HepG2 (cell line): ENCODE data around the gene CIB2. TPM values are rescaled to one million over a fixed set of nuclear protein-coding genes. Genes with fewer than 3 reads are reported as not detected.

ENCODE experiments used
- CHD2 ChIP-seq: IDR thresholded peaks from 2 replicates; pipeline ENCODE4 v1.6.1; 2011; ENCODE audit warnings: low read depth, low read length, improper control_type of control experiment
- CREM ChIP-seq, 2 experiments: sonication (generic) in 1 of 2; formaldehyde crosslinking in 1 of 2; IDR thresholded peaks; 2 replicates each; pipeline versions ENCODE4 v1.4.0 to v1.6.1; 2016 to 2020; ENCODE audit warnings: antibody characterized with exemption in 1 of 2, mild to moderate bottlenecking in 1 of 2, missing genetic modification reagents in 1 of 2
- HOXD1 ChIP-seq: sonication (generic); formaldehyde crosslinking; IDR thresholded peaks from 2 replicates; pipeline ENCODE4 v1.5.0; 2020; ENCODE audit warnings: missing genetic modification reagents
- KLF16 ChIP-seq, 2 experiments: sonication (generic) in 1 of 2; formaldehyde crosslinking in 1 of 2; IDR thresholded peaks; 2 replicates each; pipeline versions ENCODE4 v1.6.1 to v1.8.0; 2016 to 2023; ENCODE audit warnings: missing genetic modification reagents in 2 of 2, missing compliant biosample characterization in 1 of 2
- NFATC3 ChIP-seq: sonication (generic); formaldehyde crosslinking; IDR thresholded peaks from 2 replicates; pipeline ENCODE4 v1.5.1; 2020; ENCODE audit warnings: mild to moderate bottlenecking, missing genetic modification reagents
- PBX2 ChIP-seq: IDR thresholded peaks from 2 replicates; pipeline ENCODE4 v1.6.1; 2016; ENCODE audit warnings: control low read depth
- RELA ChIP-seq: sonication (generic); formaldehyde crosslinking; IDR thresholded peaks from 2 replicates; pipeline ENCODE4 v1.4.0; 2020; ENCODE audit warnings: missing genetic modification reagents
- TBL1XR1 ChIP-seq: fragments of 150-350 bp; IDR thresholded peaks from 2 replicates; pipeline ENCODE4 v1.6.1; 2014; ENCODE audit warnings: borderline replicate concordance, low read length; ENCODE audit not compliant: partially characterized antibody
- UBTF ChIP-seq: sonication (generic); formaldehyde crosslinking; IDR thresholded peaks from 2 replicates; pipeline ENCODE4 v1.4.0; 2020; ENCODE audit warnings: mild to moderate bottlenecking, missing genetic modification reagents
- ZFX ChIP-seq: sonication (generic); formaldehyde crosslinking; IDR thresholded peaks from 2 replicates; pipeline ENCODE4 v1.4.0; 2020; ENCODE audit warnings: mild to moderate bottlenecking, low read depth, missing genetic modification reagents, moderate library complexity
- ZNF484 ChIP-seq: sonication (generic); formaldehyde crosslinking; IDR thresholded peaks from 2 replicates; pipeline ENCODE4 v1.5.1; 2020; ENCODE audit warnings: mild to moderate bottlenecking, low read depth, missing genetic modification reagents, borderline replicate concordance
- ZNF563 ChIP-seq: sonication (generic); formaldehyde crosslinking; IDR thresholded peaks from 2 replicates; pipeline ENCODE4 v1.8.0; 2022; ENCODE audit warnings: mild to moderate bottlenecking, moderate library complexity, missing genetic modification reagents
- ZNF790 ChIP-seq: sonication (generic); formaldehyde crosslinking; IDR thresholded peaks from 2 replicates; pipeline ENCODE4 v1.8.0; 2022; ENCODE audit warnings: missing genetic modification reagents, mild to moderate bottlenecking, borderline replicate concordance
- polyA plus RNA-seq, 8 experiments: library from polyadenylated mRNA; depleted of rRNA in 3 of 8; stranded (reverse) in 7 of 8; unstranded in 1 of 8; fragments of >200 nt; fragmentation: Illumina TruSeq in 4 of 8; extraction: Trizol in 4 of 8; gene quantifications; 2 replicates each; pipeline versions ENCODE4 v1.2.1 to v1.2.3, GENCODE V29; 2011 to 2016; ENCODE audit warnings: low read depth in 4 of 8, missing spikeins in 1 of 8, mixed read lengths in 1 of 8; ENCODE audit not compliant: insufficient read depth in 1 of 8
- total RNA-seq, 5 experiments: library from RNA; depleted of rRNA; stranded (reverse); fragments of >200 nt; fragmentation: Illumina TruSeq; extraction: Trizol; gene quantifications; 2 replicates each; pipeline ENCODE4 v1.2.3, GENCODE V29; 2016; ENCODE audit warnings: low read depth in 1 of 5
- TF ChIP-seq, protein P1 (sequence below): IDR thresholded peaks from 2 replicates; pipeline ENCODE4 v1.6.1; 2012; ENCODE audit warnings: low read length, improper control_type of control experiment
- TF ChIP-seq, protein P2 (sequence below): sonication (generic); formaldehyde crosslinking; IDR thresholded peaks from 2 replicates; pipeline ENCODE4 v1.4.0; 2020; ENCODE audit warnings: missing genetic modification reagents, borderline replicate concordance

Gene CIB2
- total and polyA plus RNA-seq, 2 of the 13 experiments (the other 11 are each of a cell fraction or from before 2014, with no cell fraction given) = 1.4 to 1.5 TPM

DNA sequence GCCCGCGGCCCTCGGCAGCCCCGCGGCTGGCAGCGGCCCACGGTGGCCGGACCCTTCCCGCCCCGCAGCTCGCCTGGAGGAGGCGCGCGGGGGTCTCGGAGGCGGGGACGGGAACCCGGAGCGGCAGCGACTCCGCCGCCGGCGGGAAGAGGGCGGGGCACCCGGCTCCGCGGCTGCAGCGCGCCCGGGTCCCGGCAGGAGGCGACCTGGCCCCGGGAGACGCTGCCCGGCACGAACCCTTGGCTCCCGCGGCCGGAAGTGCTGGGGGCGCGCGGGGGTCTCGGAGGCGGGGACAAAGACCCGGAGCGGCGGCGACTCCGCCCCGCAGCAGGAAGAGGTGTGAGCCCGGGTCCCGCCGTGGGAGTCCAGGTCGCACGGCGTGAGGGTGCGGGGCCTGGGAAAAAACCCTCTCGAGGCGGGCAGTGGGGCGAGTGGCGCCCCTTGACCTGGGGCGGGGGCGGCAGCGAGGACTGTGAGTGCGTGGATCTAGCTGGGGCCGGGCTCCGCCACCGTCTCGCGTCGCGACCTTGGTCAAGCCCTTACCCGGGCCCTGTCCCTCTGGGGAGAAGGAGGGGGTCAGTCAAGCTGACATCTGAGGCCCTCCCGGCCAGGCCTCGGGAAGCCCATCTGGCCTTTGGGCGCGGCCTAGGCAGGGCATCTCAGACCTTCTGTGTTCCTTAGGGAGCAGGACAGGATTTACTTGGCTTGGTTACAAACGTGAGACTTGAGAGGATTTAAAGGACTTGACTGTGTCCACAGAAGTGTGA, at the start of gene CIB2 (continued):
- no peak for TF ChIP-seq CREM (IDR thresholded peaks at IDR 0.05)
- no peak for TF ChIP-seq CREM (CRISPR knock-in tag; IDR thresholded peaks at IDR 0.05)
- no peak for TF ChIP-seq CHD2
- peak; percentile 90 for TF ChIP-seq ZFX (CRISPR knock-in tag)
- peak; percentile 59; the same call in 1 of the 2 replicates for TF ChIP-seq HOXD1 (CRISPR knock-in tag)
- no peak for TF ChIP-seq ZNF484 (CRISPR knock-in tag)
- TF ChIP-seq, protein P1, sequence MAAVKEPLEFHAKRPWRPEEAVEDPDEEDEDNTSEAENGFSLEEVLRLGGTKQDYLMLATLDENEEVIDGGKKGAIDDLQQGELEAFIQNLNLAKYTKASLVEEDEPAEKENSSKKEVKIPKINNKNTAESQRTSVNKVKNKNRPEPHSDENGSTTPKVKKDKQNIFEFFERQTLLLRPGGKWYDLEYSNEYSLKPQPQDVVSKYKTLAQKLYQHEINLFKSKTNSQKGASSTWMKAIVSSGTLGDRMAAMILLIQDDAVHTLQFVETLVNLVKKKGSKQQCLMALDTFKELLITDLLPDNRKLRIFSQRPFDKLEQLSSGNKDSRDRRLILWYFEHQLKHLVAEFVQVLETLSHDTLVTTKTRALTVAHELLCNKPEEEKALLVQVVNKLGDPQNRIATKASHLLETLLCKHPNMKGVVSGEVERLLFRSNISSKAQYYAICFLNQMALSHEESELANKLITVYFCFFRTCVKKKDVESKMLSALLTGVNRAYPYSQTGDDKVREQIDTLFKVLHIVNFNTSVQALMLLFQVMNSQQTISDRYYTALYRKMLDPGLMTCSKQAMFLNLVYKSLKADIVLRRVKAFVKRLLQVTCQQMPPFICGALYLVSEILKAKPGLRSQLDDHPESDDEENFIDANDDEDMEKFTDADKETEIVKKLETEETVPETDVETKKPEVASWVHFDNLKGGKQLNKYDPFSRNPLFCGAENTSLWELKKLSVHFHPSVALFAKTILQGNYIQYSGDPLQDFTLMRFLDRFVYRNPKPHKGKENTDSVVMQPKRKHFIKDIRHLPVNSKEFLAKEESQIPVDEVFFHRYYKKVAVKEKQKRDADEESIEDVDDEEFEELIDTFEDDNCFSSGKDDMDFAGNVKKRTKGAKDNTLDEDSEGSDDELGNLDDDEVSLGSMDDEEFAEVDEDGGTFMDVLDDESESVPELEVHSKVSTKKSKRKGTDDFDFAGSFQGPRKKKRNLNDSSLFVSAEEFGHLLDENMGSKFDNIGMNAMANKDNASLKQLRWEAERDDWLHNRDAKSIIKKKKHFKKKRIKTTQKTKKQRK = no peak
- peak; percentile 49; the same call in 1 of the 2 replicates for TF ChIP-seq ZNF790 (CRISPR knock-in tag)
- no peak for TF ChIP-seq TBL1XR1
- TF ChIP-seq PBX2 (CRISPR knock-in tag) = no peak
- TF ChIP-seq ZNF563 (CRISPR knock-in tag) = peak; percentile 84
- TF ChIP-seq RELA (CRISPR knock-in tag) = no peak
- TF ChIP-seq UBTF (CRISPR knock-in tag) = peak; percentile 87
- TF ChIP-seq, protein P2, sequence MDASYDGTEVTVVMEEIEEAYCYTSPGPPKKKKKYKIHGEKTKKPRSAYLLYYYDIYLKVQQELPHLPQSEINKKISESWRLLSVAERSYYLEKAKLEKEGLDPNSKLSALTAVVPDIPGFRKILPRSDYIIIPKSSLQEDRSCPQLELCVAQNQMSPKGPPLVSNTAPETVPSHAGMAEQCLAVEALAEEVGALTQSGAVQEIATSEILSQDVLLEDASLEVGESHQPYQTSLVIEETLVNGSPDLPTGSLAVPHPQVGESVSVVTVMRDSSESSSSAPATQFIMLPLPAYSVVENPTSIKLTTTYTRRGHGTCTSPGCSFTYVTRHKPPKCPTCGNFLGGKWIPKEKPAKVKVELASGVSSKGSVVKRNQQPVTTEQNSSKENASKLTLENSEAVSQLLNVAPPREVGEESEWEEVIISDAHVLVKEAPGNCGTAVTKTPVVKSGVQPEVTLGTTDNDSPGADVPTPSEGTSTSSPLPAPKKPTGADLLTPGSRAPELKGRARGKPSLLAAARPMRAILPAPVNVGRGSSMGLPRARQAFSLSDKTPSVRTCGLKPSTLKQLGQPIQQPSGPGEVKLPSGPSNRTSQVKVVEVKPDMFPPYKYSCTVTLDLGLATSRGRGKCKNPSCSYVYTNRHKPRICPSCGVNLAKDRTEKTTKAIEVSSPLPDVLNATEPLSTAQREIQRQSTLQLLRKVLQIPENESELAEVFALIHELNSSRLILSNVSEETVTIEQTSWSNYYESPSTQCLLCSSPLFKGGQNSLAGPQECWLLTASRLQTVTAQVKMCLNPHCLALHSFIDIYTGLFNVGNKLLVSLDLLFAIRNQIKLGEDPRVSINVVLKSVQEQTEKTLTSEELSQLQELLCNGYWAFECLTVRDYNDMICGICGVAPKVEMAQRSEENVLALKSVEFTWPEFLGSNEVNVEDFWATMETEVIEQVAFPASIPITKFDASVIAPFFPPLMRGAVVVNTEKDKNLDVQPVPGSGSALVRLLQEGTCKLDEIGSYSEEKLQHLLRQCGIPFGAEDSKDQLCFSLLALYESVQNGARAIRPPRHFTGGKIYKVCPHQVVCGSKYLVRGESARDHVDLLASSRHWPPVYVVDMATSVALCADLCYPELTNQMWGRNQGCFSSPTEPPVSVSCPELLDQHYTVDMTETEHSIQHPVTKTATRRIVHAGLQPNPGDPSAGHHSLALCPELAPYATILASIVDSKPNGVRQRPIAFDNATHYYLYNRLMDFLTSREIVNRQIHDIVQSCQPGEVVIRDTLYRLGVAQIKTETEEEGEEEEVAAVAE = no peak
- no peak for TF ChIP-seq NFATC3 (CRISPR knock-in tag)
- TF ChIP-seq KLF16 (CRISPR knock-in tag; IDR thresholded peaks at IDR 0.05) = no peak
